HepG2 (cell line): ENCODE results near the gene MAP3K2. TPM values are rescaled to one million over a fixed set of nuclear protein-coding genes. Genes with fewer than 3 reads are reported as not detected.

ENCODE experiments used
- CERS6 ChIP-seq: sonication (generic); formaldehyde crosslinking; IDR thresholded peaks from 2 replicates; pipeline ENCODE4 v1.5.0; 2020; ENCODE audit warnings: missing genetic modification reagents
- GZF1 ChIP-seq: sonication (generic); formaldehyde crosslinking; IDR thresholded peaks from 2 replicates; pipeline ENCODE4 v1.5.1; 2020; ENCODE audit warnings: mild to moderate bottlenecking, missing genetic modification reagents
- HINFP ChIP-seq: sonication (generic); formaldehyde crosslinking; IDR thresholded peaks from 2 replicates; pipeline ENCODE4 v1.4.0; 2020; ENCODE audit warnings: low read depth, mild to moderate bottlenecking, missing genetic modification reagents
- HOXA9 ChIP-seq: sonication (generic); formaldehyde crosslinking; IDR thresholded peaks from 2 replicates; pipeline ENCODE4 v1.8.1; 2022; ENCODE audit warnings: missing genetic modification reagents, mild to moderate bottlenecking, moderate library complexity, borderline replicate concordance
- MTERF4 ChIP-seq: sonication (generic); formaldehyde crosslinking; IDR thresholded peaks from 2 replicates; pipeline ENCODE4 v1.8.0; 2023; ENCODE audit warnings: mild to moderate bottlenecking, missing genetic modification reagents
- NR0B2 ChIP-seq: sonication (generic); formaldehyde crosslinking; IDR thresholded peaks from 2 replicates; pipeline ENCODE4 v1.4.0; 2020; ENCODE audit warnings: mild to moderate bottlenecking, missing genetic modification reagents
- PBX3 ChIP-seq: sonication (generic); formaldehyde crosslinking; IDR thresholded peaks from 2 replicates; pipeline ENCODE4 v1.8.1; 2023; ENCODE audit warnings: missing genetic modification reagents, inconsistent platforms, borderline replicate concordance
- PHF8 ChIP-seq: sonication (generic); formaldehyde crosslinking; IDR thresholded peaks from 2 replicates; pipeline ENCODE4 v1.5.0; 2020; ENCODE audit warnings: missing genetic modification reagents
- SIX4 ChIP-seq: sonication (generic); formaldehyde crosslinking; IDR thresholded peaks from 2 replicates; pipeline ENCODE4 v1.4.0; 2020; ENCODE audit warnings: missing genetic modification reagents
- TARDBP ChIP-seq: sonication (generic); formaldehyde crosslinking; IDR thresholded peaks from 2 replicates; pipeline ENCODE4 v1.8.0; 2022; ENCODE audit warnings: mild to moderate bottlenecking, missing genetic modification reagents
- ZKSCAN5 ChIP-seq: sonication (generic); formaldehyde crosslinking; IDR thresholded peaks from 2 replicates; pipeline ENCODE4 v1.5.1; 2020; ENCODE audit warnings: mild to moderate bottlenecking, missing genetic modification reagents
- polyA plus RNA-seq, 8 experiments: library from polyadenylated mRNA; depleted of rRNA in 3 of 8; stranded (reverse) in 7 of 8; unstranded in 1 of 8; fragments of >200 nt; fragmentation: Illumina TruSeq in 4 of 8; extraction: Trizol in 4 of 8; gene quantifications; 2 replicates each; pipeline versions ENCODE4 v1.2.1 to v1.2.3, GENCODE V29; 2011 to 2016; ENCODE audit warnings: low read depth in 4 of 8, missing spikeins in 1 of 8, mixed read lengths in 1 of 8; ENCODE audit not compliant: insufficient read depth in 1 of 8
- total RNA-seq, 5 experiments: library from RNA; depleted of rRNA; stranded (reverse); fragments of >200 nt; fragmentation: Illumina TruSeq; extraction: Trizol; gene quantifications; 2 replicates each; pipeline ENCODE4 v1.2.3, GENCODE V29; 2016; ENCODE audit warnings: low read depth in 1 of 5
- TF ChIP-seq, protein P1 (sequence below): sonication (generic); formaldehyde crosslinking; IDR thresholded peaks from 2 replicates; pipeline ENCODE4 v1.4.0; 2020; ENCODE audit warnings: missing genetic modification reagents
- TF ChIP-seq, protein P2 (sequence below): sonication (generic); formaldehyde crosslinking; IDR thresholded peaks from 2 replicates; pipeline ENCODE4 v1.5.0; 2020; ENCODE audit warnings: missing genetic modification reagents
- TF ChIP-seq, protein P3 (sequence below): sonication (generic); formaldehyde crosslinking; IDR thresholded peaks from 2 replicates; pipeline ENCODE4 v1.4.0; 2020; ENCODE audit warnings: missing genetic modification reagents, borderline replicate concordance

The MAP3K2 gene
- total and polyA plus RNA-seq, 2 of the 13 experiments (the other 11 are each of a cell fraction or from before 2014, with no cell fraction given) = 12.2 to 37.2 TPM

GRCh38 chr2:127293748-127294562, 93.8 kb downstream of the MAP3K2 start, which contains the start of gene ERCC3 (continued):
- TF ChIP-seq, protein P1, sequence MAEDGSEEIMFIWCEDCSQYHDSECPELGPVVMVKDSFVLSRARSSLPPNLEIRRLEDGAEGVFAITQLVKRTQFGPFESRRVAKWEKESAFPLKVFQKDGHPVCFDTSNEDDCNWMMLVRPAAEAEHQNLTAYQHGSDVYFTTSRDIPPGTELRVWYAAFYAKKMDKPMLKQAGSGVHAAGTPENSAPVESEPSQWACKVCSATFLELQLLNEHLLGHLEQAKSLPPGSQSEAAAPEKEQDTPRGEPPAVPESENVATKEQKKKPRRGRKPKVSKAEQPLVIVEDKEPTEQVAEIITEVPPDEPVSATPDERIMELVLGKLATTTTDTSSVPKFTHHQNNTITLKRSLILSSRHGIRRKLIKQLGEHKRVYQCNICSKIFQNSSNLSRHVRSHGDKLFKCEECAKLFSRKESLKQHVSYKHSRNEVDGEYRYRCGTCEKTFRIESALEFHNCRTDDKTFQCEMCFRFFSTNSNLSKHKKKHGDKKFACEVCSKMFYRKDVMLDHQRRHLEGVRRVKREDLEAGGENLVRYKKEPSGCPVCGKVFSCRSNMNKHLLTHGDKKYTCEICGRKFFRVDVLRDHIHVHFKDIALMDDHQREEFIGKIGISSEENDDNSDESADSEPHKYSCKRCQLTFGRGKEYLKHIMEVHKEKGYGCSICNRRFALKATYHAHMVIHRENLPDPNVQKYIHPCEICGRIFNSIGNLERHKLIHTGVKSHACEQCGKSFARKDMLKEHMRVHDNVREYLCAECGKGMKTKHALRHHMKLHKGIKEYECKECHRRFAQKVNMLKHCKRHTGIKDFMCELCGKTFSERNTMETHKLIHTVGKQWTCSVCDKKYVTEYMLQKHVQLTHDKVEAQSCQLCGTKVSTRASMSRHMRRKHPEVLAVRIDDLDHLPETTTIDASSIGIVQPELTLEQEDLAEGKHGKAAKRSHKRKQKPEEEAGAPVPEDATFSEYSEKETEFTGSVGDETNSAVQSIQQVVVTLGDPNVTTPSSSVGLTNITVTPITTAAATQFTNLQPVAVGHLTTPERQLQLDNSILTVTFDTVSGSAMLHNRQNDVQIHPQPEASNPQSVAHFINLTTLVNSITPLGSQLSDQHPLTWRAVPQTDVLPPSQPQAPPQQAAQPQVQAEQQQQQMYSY (CRISPR knock-in tag) = 0 out of 2 replicates have a peak, but pooled peaks have one; percentile 39
- peak; percentile 87 for TF ChIP-seq MTERF4 (CRISPR knock-in tag)
- TF ChIP-seq TARDBP (CRISPR knock-in tag) = peak; percentile 49; the same call in 1 of the 2 replicates
- TF ChIP-seq SIX4 = peak; percentile 59; the same call in 1 of the 2 replicates
- TF ChIP-seq NR0B2 (CRISPR knock-in tag) = peak; percentile 93; the same call in 1 of the 2 replicates
- TF ChIP-seq HINFP (CRISPR knock-in tag) = peak; percentile 88
- TF ChIP-seq, protein P2, sequence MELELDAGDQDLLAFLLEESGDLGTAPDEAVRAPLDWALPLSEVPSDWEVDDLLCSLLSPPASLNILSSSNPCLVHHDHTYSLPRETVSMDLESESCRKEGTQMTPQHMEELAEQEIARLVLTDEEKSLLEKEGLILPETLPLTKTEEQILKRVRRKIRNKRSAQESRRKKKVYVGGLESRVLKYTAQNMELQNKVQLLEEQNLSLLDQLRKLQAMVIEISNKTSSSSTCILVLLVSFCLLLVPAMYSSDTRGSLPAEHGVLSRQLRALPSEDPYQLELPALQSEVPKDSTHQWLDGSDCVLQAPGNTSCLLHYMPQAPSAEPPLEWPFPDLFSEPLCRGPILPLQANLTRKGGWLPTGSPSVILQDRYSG = peak; percentile 89; the same call in 1 of the 2 replicates
- TF ChIP-seq CERS6 = no peak
- TF ChIP-seq PHF8 (CRISPR knock-in tag) = peak; percentile 99
- no peak for TF ChIP-seq PBX3 (CRISPR knock-in tag)
- peak; percentile 67 for TF ChIP-seq GZF1 (CRISPR knock-in tag)
- TF ChIP-seq HOXA9 (CRISPR knock-in tag) = no peak
- TF ChIP-seq, protein P3, sequence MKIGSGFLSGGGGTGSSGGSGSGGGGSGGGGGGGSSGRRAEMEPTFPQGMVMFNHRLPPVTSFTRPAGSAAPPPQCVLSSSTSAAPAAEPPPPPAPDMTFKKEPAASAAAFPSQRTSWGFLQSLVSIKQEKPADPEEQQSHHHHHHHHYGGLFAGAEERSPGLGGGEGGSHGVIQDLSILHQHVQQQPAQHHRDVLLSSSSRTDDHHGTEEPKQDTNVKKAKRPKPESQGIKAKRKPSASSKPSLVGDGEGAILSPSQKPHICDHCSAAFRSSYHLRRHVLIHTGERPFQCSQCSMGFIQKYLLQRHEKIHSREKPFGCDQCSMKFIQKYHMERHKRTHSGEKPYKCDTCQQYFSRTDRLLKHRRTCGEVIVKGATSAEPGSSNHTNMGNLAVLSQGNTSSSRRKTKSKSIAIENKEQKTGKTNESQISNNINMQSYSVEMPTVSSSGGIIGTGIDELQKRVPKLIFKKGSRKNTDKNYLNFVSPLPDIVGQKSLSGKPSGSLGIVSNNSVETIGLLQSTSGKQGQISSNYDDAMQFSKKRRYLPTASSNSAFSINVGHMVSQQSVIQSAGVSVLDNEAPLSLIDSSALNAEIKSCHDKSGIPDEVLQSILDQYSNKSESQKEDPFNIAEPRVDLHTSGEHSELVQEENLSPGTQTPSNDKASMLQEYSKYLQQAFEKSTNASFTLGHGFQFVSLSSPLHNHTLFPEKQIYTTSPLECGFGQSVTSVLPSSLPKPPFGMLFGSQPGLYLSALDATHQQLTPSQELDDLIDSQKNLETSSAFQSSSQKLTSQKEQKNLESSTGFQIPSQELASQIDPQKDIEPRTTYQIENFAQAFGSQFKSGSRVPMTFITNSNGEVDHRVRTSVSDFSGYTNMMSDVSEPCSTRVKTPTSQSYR (CRISPR knock-in tag) = no peak
- TF ChIP-seq ZKSCAN5 (CRISPR knock-in tag) = no peak
